Mammary epithelial cell (primary cell): ENCODE measurements around the gene TMEM150B.

Source experiments
- CTCF ChIP-seq, 2 donors: IDR thresholded peaks in 1 of 2; conservative IDR thresholded peaks in 1 of 2; 2 replicates each; pipeline ENCODE4 v1.5.1; 2011 to 2012; ENCODE audit warnings: inconsistent platforms in 2 of 2, low read length in 2 of 2, mild to moderate bottlenecking in 2 of 2, control low read depth in 1 of 2, low read depth in 1 of 2; ENCODE audit not compliant: insufficient read depth in 1 of 2; ENCODE audit errors: extremely low read depth in 1 of 2
- EZH2 ChIP-seq: IDR thresholded peaks from 2 replicates; pipeline ENCODE4 v1.6.1; 2012; ENCODE audit warnings: low read length, inconsistent platforms, borderline replicate concordance

GRCh38 chr19:55333870-55334269 is 8.7 kb upstream of the TMEM150B start:
- TF ChIP-seq CTCF (conservative IDR thresholded peaks at IDR 0.05 in 1 of 2, IDR thresholded peaks at IDR 0.05 in 1 of 2; ENCODE audit: extremely low read depth in 1 of 2, insufficient read depth in 1 of 2, low read depth in 1 of 2, low read length in 2 of 2) (no peak), EZH2 (no peak)
